LNCAP (cell line): ENCODE data around the gene CALHM1.

Source experiments
- TF ChIP-seq, protein P1 (sequence below): fragments of 450-650 bp; IDR thresholded peaks from 2 replicates; pipeline ENCODE4 v1.5.1; 2017; ENCODE audit warnings: mild to moderate bottlenecking

The CALHM1 gene, protein sequence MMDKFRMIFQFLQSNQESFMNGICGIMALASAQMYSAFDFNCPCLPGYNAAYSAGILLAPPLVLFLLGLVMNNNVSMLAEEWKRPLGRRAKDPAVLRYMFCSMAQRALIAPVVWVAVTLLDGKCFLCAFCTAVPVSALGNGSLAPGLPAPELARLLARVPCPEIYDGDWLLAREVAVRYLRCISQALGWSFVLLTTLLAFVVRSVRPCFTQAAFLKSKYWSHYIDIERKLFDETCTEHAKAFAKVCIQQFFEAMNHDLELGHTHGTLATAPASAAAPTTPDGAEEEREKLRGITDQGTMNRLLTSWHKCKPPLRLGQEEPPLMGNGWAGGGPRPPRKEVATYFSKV

DNA sequence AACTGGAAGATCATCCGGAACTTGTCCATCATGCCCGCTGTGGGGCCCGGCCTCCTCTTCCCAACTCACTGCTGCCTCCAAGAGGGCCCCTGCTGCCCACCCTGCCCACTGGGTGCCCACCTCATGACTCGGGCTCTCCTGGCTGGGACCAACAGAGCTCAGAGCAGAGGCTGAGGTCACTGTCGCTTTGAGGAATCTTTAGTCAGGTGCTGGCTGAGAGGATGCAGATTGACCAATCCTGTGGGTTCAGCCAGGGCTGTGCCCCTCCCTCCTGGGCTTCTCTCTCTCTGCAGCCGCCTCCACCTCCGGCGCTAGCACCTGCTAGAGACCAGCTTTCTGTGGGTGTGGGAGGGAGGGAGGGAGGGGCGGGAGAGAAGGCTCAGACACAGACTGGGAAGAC is at the start of gene CALHM1:
CALHM1 (minus strand) TSS at position 181 of the 400 bp plus-strand sequence; CDS start at position 32, 149 bp downstream.
- TF ChIP-seq, protein P1, sequence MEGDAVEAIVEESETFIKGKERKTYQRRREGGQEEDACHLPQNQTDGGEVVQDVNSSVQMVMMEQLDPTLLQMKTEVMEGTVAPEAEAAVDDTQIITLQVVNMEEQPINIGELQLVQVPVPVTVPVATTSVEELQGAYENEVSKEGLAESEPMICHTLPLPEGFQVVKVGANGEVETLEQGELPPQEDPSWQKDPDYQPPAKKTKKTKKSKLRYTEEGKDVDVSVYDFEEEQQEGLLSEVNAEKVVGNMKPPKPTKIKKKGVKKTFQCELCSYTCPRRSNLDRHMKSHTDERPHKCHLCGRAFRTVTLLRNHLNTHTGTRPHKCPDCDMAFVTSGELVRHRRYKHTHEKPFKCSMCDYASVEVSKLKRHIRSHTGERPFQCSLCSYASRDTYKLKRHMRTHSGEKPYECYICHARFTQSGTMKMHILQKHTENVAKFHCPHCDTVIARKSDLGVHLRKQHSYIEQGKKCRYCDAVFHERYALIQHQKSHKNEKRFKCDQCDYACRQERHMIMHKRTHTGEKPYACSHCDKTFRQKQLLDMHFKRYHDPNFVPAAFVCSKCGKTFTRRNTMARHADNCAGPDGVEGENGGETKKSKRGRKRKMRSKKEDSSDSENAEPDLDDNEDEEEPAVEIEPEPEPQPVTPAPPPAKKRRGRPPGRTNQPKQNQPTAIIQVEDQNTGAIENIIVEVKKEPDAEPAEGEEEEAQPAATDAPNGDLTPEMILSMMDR: no peak

DNA sequence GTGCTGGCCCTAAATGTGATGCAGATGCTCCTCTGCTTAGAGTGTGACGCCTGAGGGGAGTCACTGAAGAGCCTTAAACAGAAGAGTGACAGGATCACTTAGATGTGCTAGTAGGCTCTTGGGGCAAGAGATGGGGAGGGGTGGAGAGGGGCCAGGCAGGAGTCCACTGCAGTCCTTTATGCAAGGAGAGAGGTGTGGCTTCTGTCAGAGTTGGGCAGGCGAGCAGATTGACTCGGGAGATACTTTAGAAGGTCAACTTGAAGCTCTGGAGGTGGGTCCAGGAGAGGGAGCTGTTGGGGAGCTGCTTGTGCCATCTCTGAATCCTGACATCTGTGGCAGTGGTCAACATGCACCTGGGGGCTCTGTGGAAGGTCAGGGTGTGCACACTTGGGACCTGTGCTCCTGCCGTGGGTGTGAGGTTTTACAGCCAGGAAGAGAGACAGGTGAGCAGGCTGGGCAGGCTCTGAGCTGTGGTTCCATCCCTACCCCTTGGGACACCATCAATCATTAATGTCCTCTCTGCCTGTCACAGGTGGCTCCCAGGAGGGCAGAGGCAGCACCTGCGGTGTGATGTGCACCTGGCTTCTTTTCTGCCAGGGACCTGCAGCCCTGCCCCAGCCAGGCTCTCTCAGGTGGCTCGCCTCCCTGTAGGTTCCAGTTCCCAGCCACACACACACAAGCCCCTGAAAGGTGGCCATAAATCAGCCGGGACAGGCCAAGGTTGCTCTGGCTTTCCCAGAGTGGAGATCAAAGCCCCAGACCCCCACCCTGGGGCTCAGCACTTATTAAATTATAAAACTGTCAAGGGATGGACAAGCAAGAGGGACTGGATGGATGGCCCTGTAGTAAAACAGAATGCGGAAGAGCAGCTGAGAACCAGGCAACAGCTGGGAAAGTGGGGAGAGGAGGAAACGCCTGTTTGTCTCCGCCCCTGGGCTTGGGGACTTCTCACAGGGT is 48.8 kb upstream of the CALHM1 start:
- TF ChIP-seq, protein P1: no peak

DNA sequence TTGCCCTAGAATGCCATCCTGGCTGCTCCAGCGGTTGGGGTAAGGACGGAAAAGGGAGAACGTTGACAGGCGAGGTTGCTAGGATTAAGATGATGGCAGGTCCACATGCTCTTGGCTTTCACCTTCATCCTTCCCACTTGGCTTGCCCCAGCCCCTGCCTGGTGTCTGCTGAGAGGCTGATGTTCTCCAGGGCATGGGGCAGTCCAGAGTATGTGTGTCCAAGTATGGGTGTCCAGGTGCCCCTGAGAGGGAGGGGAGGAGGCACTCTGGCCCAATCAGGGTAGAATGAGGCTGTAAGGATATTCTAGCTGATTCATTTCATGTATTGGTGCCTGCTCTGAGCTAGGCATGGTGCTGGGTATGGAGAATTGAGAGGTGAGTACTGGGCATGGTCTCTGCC is 47.4 kb upstream of the CALHM1 start:
- TF ChIP-seq, protein P1: no peak

DNA sequence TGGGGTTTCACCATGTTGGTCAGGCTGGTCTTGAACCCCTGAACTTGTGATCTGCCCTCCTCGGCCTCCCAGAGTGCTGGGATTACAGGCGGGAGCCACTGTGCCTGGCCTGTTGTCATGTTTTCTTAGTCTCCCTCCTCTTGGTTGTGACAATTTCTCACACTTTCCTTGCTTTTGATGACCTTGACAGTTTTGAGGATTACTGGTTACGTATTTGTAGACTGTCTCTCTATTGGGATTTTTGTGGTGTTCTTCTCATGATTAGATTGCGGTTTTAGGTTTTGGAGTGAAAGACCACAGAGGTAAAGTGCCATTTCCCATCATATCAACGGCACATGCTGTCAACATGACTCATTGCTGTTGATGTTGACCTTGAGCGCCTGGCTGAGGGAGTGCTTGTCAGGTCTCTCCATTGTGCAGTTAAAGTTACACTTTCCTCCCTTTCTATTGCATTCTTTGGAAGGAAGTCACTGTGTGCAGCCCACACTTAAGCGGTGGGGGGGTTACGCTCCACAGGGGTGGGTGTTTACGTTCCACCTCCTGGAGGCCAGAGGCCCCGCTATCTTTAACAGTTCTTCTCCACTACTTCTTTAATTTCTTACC is 45.6 kb upstream of the CALHM1 start:
- TF ChIP-seq, protein P1: no peak

DNA sequence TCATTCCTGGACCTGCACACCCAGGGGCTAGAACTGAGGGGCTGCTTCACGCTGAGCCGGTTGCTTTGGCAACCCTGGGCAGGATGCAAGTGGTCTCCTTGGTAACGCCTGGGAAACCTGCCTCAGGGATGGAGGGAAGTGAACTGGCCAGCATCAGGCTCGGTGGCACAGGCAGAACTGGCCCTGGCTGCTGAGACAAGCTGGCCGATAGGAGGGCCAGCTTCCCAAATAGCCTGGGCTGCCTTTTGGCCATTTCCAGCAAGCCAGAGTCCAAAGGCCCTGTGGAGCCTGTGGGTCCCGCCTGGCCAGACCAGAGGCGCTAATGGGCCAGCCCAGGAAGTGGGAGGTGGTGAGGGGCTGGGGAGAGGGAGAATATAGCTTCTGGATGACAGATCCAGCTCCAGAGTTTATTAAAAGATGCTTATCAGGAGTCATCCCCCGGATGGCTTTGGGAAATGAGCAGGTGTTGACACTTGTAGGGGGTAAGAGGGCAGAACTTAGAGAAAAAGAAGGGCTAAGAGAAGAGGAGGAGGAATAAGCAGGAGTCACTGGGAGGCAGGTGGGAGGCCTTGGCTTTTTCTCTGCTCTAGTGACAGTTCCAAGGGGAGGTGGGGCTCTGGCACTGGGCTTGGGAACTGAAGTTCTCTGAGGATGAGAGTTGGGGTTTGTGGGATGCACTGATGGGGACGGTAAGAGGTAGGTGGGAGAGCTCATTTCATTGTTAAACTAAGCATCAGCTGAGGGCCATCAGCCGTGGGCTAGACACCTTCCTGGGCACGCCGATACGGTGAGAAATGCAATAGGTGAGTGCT is 44.4 kb upstream of the CALHM1 start:
- TF ChIP-seq, protein P1: no peak

DNA sequence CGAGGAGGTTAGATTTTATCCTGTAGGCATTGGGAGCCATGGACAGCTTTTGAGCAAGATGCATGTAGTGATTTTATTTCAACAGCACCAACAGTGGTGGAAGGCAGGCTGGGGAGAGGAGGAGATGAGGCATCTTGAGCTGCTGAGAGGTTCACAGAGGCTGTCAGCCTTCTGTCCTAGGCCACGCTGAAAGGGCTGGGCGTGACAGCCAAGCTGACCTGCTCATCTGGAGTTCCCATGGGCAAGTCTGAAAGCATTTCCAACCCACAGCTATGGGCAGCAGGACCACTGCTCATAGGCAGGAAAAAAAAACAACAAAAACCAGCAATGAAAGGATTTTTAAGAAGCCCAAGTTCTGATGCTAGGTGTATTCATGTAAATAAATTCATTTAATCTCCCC is 42.5 kb upstream of the CALHM1 start:
- TF ChIP-seq, protein P1: no peak

DNA sequence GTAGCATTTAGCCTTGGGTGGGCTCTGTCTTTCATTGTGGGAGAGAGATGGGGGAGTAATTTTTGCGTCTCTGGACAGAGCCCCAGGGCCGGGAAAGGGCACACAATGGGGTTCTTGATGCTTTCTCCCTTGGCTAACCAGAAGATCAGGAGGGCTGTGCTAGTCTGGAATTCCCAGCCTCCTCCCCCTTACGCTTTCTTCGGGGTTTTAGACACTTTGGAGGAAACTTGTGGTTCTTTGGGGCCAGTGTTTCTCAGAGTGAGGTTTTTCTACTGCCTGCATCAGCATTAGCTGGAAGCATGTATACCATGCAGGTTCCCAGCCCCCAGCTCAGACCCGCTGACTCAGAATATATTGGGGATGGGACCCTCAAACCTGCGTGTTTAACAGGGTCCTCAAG is 41.8 kb upstream of the CALHM1 start:
- TF ChIP-seq, protein P1: no peak
